Measurements from ENCODE around the gene SORBS1.

The SORBS1 gene

GRCh38 chr10:95579835-95580535 is 18.8 kb upstream of the SORBS1 start:
- H3K9me3 ChIP-seq (ENCODE audit: control insufficient read depth, insufficient read depth, low read depth, low read length), result no peaks in the 10 kb centered on the region
- no peak for TF ChIP-seq PRDM4 (tag by site-specific recombination; IDR thresholded peaks at IDR 0.05)
- TF ChIP-seq ZNF239 (tag by site-specific recombination; IDR thresholded peaks at IDR 0.05), result no peak
- no peak for TF ChIP-seq ZNF623 (tag by site-specific recombination; IDR thresholded peaks at IDR 0.05)
- 0 out of 2 replicates have a peak, but pooled peaks have one; percentile 24 for TF ChIP-seq ZNF10 (tag by site-specific recombination; IDR thresholded peaks at IDR 0.05)
- no peak for TF ChIP-seq ZNF560 (tag by site-specific recombination; IDR thresholded peaks at IDR 0.05; ENCODE audit: borderline replicate concordance)
- TF ChIP-seq, protein P1, sequence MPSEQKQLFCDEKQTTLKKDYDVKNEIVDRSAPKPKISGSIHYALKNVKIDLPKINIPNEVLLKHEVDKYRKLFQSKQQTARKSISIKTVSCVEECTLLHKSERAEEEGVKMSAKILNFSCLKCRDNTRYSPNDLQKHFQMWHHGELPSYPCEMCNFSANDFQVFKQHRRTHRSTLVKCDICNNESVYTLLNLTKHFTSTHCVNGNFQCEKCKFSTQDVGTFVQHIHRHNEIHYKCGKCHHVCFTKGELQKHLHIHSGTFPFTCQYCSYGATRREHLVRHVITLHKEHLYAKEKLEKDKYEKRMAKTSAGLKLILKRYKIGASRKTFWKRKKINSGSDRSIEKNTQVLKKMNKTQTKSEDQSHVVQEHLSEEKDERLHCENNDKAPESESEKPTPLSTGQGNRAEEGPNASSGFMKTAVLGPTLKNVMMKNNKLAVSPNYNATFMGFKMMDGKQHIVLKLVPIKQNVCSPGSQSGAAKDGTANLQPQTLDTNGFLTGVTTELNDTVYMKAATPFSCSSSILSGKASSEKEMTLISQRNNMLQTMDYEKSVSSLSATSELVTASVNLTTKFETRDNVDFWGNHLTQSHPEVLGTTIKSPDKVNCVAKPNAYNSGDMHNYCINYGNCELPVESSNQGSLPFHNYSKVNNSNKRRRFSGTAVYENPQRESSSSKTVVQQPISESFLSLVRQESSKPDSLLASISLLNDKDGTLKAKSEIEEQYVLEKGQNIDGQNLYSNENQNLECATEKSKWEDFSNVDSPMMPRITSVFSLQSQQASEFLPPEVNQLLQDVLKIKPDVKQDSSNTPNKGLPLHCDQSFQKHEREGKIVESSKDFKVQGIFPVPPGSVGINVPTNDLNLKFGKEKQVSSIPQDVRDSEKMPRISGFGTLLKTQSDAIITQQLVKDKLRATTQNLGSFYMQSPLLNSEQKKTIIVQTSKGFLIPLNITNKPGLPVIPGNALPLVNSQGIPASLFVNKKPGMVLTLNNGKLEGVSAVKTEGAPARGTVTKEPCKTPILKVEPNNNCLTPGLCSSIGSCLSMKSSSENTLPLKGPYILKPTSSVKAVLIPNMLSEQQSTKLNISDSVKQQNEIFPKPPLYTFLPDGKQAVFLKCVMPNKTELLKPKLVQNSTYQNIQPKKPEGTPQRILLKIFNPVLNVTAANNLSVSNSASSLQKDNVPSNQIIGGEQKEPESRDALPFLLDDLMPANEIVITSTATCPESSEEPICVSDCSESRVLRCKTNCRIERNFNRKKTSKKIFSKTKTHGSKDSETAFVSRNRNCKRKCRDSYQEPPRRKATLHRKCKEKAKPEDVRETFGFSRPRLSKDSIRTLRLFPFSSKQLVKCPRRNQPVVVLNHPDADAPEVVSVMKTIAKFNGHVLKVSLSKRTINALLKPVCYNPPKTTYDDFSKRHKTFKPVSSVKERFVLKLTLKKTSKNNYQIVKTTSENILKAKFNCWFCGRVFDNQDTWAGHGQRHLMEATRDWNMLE (tag by site-specific recombination; conservative IDR thresholded peaks at IDR 0.05; ENCODE audit: low read depth), result no peak
- no peaks in the 10 kb centered on the region for H3K4me1 ChIP-seq (ENCODE audit: control insufficient read depth, insufficient read depth, low read length)
- CTCF ChIA-PET, result interaction anchor here (0.6 to 1.3 kb wide), 5 partner anchors 20 to 397 kb away, joined by 3 to 5 read pairs (median 4); no protein-coding TSS in a partner anchor
- no peak overlapping the region for H3K4me3 ChIP-seq (ENCODE audit: low read depth, low read length)
- H3K27ac ChIP-seq (ENCODE audit: extremely low read depth, low read depth, low read length), result no peak overlapping the region
- no peaks in the 10 kb centered on the region for H3K36me3 ChIP-seq (ENCODE audit: control insufficient read depth in 2 of 2, insufficient read depth in 1 of 2, low read length in 2 of 2)
- POLR2A ChIA-PET, result no interaction called here

DNA sequence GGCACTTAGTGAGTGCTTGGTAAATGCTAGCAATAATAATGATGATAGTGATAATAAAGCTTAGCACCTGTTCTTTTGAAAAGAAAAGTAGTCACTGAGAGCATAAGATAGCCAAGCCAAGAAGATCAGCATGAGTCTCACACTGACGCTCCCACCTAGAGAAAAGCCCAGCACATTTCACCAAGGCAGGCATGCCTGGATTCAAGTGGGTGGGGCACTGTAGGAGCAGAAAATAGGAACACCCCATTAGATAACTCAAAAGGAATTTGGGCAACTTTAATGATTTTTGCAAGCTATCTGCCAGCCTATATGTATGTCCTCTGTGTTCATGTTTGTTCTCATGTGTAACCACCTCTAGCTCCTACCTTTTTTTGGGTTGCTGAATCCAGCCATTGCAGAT is 18.1 kb upstream of the SORBS1 start:
- ChIA-PET POLR2A (no interaction called here), CTCF (interaction anchor here (0.5 to 0.8 kb wide), 4 partner anchors 141 to 950 kb away, joined by 3 to 6 read pairs (median 4); no protein-coding TSS in a partner anchor)
- no peak overlapping the region for H3K27ac ChIP-seq (ENCODE audit: extremely low read depth, low read depth, low read length)
- no peaks in the 10 kb centered on the region for H3K9me3 ChIP-seq (ENCODE audit: control insufficient read depth, insufficient read depth, low read depth, low read length)
- H3K4me3 ChIP-seq (ENCODE audit: low read depth, low read length), result no peak overlapping the region
- TF ChIP-seq ZNF18 (tag by site-specific recombination; IDR thresholded peaks at IDR 0.05) (no peak), ZFP41 (tag by site-specific recombination; IDR thresholded peaks at IDR 0.05; ENCODE audit: borderline replicate concordance) (no peak), ZNF701 (tag by site-specific recombination; IDR thresholded peaks at IDR 0.05) (no peak), ZNF266 (tag by site-specific recombination; IDR thresholded peaks at IDR 0.05; ENCODE audit: low read depth) (no peak)
- no peaks in the 10 kb centered on the region for H3K4me1 ChIP-seq (ENCODE audit: control insufficient read depth, insufficient read depth, low read length)
- no peaks in the 10 kb centered on the region for H3K36me3 ChIP-seq (ENCODE audit: control insufficient read depth in 2 of 2, insufficient read depth in 1 of 2, low read length in 2 of 2)

DNA sequence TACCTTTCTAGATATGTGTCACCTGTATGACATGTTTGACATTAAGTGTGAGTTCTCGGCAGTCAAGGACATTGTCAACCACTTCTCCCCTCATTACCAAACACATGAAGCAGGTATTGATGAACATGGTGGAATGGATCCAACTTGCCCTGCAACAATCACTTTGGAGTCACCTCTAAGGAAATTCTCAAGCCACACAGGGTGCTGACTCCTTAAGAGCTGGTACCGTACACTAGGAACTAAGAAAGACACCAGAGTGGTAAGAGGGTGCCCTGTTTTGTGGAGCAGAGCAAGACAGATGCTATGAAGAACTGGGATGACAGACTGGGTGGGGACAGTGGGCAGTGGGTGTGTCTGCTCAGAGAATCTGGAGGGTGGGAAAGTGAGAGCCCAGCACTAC is 17.4 kb upstream of the SORBS1 start:
- Histone ChIP-seq H3K4me1 (ENCODE audit: control insufficient read depth, insufficient read depth, low read length) (no peaks in the 10 kb centered on the region), H3K36me3 (ENCODE audit: control insufficient read depth in 2 of 2, insufficient read depth in 1 of 2, low read length in 2 of 2) (no peaks in the 10 kb centered on the region), H3K9me3 (ENCODE audit: control insufficient read depth, insufficient read depth, low read depth, low read length) (no peaks in the 10 kb centered on the region), H3K27ac (ENCODE audit: extremely low read depth, low read depth, low read length) (no peak overlapping the region), H3K4me3 (ENCODE audit: low read depth, low read length) (no peak overlapping the region)
- ChIA-PET CTCF (no interaction called here), POLR2A (no interaction called here)
- TF ChIP-seq KLF10 (tag by site-specific recombination; IDR thresholded peaks at IDR 0.05) (no peak), ZEB2 (tag by site-specific recombination; IDR thresholded peaks at IDR 0.05) (no peak), ZNF677 (tag by site-specific recombination; IDR thresholded peaks at IDR 0.05) (no peak), ZNF707 (tag by site-specific recombination; IDR thresholded peaks at IDR 0.05) (no peak), ZBTB21 (tag by site-specific recombination; IDR thresholded peaks at IDR 0.05) (no peak), PRDM1 (tag by site-specific recombination; IDR thresholded peaks at IDR 0.05) (no peak), IKZF3 (tag by site-specific recombination; IDR thresholded peaks at IDR 0.05) (no peak)
- TF ChIP-seq, protein P1 (tag by site-specific recombination; conservative IDR thresholded peaks at IDR 0.05; ENCODE audit: low read depth), result no peak

Data from HEK293 (cell line).